ENCODE results near the gene HUNK.

GRCh38 chr21:32030146-32030652, 157.4 kb downstream of the HUNK start:
- TF ChIP-seq CTCF (IDR thresholded peaks at IDR 0.05) (no peak), POLR2A (IDR thresholded peaks at IDR 0.05) (no peak)

Measured in adrenal gland (tissue), 5 donors.